Measurements from ENCODE around the gene IYD.
"Not testable (repeated sequence)": the region's sequence is repeated elsewhere in the genome, so short reads cannot be mapped to it uniquely, and the experiment has no call there.

IYD gene

GRCh38 chr6:150435832-150436231 lies 67.0 kb downstream of the IYD start:
- DNase-seq = no peak

- no peak for DNase-seq
Observed at GRCh38 chr6:150439373-150439772, 70.6 kb downstream of the IYD start.

- DNase-seq = no peak
Observed at GRCh38 chr6:150443621-150444020, 74.8 kb downstream of the IYD start.

GRCh38 chr6:150444308-150444707 lies 75.5 kb downstream of the IYD start:
- no peak for DNase-seq

- DNase-seq = no peak
Observed at GRCh38 chr6:150445486-150445885, 76.7 kb downstream of the IYD start.

GRCh38 chr6:150448221-150448620 lies 79.4 kb downstream of the IYD start:
- no peak for DNase-seq

GRCh38 chr6:150449055-150449454 lies 80.2 kb downstream of the IYD start:
- not testable (repeated sequence) for DNase-seq

GRCh38 chr6:150450918-150451317 lies 82.1 kb downstream of the IYD start:
- DNase-seq = no peak

GRCh38 chr6:150451807-150452427 lies 83.1 kb downstream of the IYD start:
- DNase-seq = no peak

- DNase-seq = no peak
Observed at GRCh38 chr6:150452428-150453243, 83.8 kb downstream of the IYD start.

- no peak for DNase-seq
Observed at GRCh38 chr6:150453357-150453756, 84.5 kb downstream of the IYD start.

Data from CD4-positive, alpha-beta T cell treated with Interleukin-15 for 1 hour (primary cell).